Jurkat, Clone E6-1 (cell line): ENCODE measurements around the gene HADH. TPM values are rescaled to one million over a fixed set of nuclear protein-coding genes. Genes with fewer than 3 reads are reported as not detected.
A peak's percentile ranks its signal among the peaks of the same experiment; 100 is the strongest.
"Not testable (repeated sequence)": the region's sequence is repeated elsewhere in the genome, so short reads cannot be mapped to it uniquely, and the experiment has no call there.

ENCODE experiments used
- DNase-seq: peaks from one replicate; pipeline ENCODE4 v3.0.0-alpha.2; 2011; ENCODE audit warnings: low read depth, low spot score
- H3K4me3 ChIP-seq: 2 replicates; pipeline ENCODE4 v1.5.1; 2011; ENCODE audit warnings: mild to moderate bottlenecking, low read length, control low read depth, moderate library complexity
- polyA plus RNA-seq: library from polyadenylated mRNA; unstranded; fragments of >200 nt; gene quantifications from one replicate; pipeline ENCODE4 v1.2.1, GENCODE V29; 2012; ENCODE audit warnings: missing spikeins; ENCODE audit not compliant: insufficient read length, insufficient read depth

HADH gene
- 118 TPM for polyA plus RNA-seq

DNA sequence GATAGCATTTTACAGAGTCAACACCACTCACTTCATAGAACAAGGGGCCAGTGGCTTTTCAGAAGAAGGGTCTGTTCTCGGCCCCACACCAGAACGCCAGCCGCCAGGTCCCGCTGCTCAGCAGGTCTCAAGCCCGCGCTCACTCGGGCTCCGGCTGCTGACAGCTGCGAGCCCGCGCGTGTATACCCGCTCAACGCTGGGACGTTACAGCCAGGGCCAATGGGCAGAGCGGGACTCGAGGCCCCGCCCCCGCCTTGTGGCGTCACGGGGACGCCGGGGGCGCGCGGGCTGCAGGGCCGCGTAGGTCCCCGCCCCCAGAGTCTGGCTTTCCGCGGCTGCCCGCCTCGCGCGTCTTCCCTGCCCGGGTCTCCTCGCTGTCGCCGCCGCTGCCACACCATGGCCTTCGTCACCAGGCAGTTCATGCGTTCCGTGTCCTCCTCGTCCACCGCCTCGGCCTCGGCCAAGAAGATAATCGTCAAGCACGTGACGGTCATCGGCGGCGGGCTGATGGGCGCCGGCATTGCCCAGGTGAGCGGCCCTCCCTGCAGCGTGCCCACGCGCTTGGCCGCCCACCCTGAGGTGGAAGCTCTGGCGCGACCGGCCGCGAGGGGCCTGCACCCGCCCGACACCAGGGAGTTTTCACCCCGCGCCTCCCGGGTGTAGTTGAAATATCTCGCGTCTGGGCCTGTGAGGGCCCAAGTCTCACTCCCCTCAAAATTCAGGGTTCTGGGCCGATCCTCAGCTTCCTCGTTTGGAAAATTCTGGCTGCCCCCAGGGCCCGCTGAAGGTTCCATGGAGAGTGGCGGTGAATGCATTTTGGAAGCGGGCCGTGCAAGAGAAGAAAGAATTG, at the start of gene HADH:
HADH (plus strand) TSS at position 353 of the 850 bp plus-strand sequence; CDS start at position 397, 44 bp downstream.
- H3K4me3 ChIP-seq = peak within 1 kb of the TSS; percentile 88
- peak; percentile 90 for DNase-seq

DNA sequence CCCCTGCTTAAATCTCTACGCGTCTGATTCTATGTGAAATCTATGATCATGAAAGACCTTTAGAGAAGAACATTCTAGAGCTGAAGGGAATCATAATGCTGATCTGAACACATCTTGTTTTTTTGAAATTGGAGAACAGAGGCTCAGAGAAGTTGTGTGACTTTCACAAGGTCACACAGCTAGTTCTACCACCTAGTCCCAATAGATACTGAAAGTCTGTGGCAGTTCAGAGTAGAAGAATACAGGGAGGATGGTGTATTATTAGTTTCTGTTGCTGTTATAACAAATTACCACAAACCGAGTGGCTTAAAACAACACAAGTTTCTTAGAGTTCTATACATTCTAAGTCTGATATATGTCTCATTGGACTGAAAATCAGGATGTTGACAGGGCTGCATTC, 43.9 kb upstream of the HADH start:
- DNase-seq = no peak
- H3K4me3 ChIP-seq = no peak overlapping the region

DNA sequence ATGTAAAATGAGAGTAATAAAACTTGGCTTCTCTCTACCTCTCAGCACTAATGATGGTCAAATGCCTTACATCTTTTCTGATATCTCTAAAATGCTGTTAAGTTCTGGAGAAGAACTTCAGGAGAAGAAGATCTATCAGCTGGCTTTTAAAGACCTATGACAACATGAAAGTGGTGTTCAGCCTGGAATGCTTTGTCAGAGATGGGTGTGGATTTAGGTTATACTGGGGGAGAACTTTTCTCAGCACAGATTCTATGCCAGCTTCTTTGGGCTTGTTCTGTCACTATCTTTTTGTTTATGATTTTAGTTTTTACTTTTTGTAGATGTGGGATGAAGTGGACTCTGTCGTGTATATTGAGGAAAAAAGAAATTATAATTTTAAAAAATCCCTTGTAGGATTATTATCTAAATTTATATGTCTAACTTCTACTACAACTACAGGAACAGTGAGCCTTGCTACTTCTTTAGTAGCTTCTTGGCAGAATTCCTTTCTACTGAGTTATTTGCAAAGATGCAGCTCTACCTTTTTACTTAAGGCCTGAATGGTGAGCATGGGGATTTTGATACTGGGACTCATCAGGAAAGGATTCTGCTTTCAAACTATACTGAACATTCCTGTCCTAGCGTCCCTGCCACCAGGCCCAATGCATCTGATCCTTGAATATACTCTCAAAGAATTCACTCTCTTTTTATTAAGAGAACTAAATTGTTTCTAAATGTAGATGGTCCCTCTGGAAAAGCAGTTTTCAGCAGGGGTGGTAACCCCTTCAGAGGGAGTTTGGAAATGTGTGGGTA, 38.7 kb upstream of the HADH start:
- no peak for DNase-seq

DNA sequence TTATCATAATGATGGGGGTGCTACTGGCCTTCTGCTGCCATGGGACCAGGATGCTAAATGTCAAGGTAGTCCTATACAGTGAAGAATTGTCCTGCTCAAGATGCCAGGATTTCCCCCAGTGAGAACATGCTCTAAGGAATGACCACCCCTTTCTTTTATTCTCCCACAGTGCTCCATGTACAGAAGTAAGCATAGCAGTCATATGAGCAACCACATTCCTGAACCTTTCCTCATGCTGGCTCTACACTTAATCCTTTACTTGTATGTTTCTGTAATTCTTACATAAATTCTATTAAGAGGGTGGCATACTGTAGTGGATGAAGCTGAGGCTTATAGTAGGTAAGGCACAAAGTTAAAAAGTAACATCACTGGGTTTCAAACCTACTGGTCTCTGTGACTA, 38.1 kb upstream of the HADH start:
- H3K4me3 ChIP-seq = no peak overlapping the region
- DNase-seq = no peak

More for the DNA sequence above, 38.7 kb upstream of the HADH start:
- H3K4me3 ChIP-seq = no peak overlapping the region

DNA sequence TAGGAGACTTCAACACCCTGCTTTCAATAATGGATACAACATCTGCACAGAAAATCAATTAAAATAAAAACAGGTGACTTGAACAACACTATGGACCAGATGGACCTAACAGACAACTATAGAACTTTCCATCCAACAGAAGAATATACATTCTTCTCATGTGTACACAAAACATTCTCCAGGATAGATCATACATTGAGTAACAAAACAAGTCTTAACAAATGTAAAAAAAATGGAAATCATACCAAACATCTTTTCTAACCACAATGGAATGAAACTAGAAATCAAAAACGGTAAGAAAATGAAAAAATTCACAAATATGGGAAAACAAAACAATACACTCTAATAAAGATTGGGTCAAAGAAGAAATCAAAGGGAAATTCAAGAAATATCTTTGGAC, 33.7 kb upstream of the HADH start:
- DNase-seq = no peak
- no peak overlapping the region for H3K4me3 ChIP-seq

DNA sequence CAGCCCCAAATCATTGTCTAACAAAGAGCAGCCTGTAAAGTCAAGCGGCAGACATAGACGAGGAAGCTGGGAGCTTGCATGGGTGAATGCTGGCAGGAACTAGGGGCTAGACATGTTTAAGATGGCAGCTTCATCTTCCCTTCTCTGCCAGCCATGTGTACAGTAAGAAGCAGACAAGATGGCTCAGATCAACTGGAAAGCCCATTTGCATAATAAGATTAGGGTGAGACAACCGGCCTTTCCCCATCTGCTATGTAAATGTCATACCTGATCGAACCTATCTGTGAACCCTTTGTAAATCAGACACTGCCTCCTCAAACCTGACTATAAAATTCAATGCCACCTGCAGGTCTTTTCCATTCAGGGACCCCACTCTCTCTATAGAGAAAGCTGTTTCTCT, 22.8 kb upstream of the HADH start:
- no peak for DNase-seq
- H3K4me3 ChIP-seq = no peak overlapping the region

DNA sequence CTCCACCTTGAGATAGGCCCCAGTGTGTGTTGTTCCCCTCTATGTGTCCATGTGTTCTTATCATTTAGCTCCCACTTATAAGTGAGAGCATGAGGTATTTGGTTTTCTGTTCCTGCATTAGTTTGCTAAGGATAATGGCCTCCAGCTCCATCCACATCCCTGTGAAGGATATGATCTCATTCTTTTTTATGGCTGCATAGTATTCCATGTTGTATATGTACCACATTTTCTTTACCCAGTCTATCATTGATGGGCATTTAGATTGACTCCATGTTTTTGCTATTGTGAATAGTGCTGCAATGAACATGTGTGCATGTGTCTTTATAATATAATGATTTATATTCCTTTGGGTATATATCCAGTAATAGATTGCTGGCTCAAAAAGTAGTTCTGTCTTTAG, 22.2 kb upstream of the HADH start:
- H3K4me3 ChIP-seq, DNase-seq: not testable (repeated sequence)

DNA sequence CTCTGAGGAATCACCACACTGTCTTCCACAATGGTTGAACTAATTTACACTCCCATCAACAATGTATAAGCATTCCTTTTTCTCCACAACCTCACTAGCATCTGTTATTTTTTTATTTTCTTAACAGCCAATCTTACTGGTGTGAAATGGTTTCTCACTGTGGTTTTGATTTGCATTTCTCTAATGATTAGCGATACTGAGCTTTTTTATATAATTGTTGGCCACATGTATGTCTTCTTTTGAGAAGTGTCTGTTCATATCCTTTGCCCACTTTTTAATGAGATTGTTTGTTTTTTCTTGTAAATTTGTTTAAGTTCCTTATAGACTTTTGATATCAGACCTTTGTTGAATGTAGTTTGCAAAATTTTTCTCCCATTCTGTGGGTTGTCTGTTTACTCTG, 21.8 kb upstream of the HADH start:
- not testable (repeated sequence) for H3K4me3 ChIP-seq, DNase-seq

DNA sequence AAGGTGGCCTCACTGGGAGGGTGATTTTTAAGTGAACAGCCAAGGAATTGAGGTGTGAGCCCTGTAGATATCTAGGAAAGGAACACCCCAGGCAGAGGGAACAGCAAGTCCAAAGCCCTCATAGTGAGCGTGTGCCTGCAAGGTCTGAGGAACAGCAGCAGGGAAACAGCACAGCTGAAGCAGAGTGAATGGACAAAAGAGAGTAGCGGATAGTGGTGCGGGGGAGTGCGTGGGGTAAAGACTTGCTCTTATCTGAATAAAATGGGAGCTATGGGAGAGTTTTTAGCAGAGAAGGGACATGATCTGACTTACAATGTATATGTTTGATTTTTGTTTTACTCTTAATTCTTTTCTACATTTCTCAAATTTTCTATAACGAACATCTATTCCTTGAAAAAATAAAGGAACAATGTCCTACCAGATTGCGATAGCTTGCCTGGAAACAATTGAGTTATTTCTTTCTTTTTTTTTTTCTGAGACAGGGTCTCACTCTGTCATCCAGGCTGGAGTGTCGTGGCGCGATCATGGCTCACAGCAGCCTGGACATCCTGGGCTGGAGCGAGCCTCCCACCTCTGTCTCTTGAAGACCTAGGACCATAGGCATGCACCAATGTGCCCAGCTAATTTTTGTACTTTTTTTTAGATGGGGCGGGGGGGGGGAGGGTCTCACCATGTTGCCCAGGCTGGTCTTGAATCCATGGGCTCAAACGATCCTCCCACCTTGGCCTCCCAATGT, 19.5 kb upstream of the HADH start:
- DNase-seq = no peak
- no peak overlapping the region for H3K4me3 ChIP-seq

DNA sequence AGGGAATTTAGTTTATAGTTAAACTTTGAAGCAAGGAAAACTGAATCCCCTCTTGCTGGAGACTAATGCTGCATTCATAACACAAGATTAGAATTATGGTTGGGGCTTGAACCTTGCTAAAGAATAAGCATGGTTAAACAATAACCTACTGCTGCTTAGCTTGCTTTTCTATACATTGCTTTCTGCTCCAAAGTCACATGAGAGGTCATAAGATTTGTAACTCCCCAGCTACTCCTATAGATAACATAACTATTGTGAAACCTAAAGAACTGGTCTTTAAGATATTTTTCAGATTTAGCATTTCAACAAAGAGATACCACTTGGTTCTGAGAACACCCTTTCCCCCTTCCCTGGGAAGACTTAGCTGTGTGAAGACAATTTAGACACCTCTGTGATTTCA, 17.1 kb upstream of the HADH start:
- no peak for DNase-seq
- H3K4me3 ChIP-seq = no peak overlapping the region

DNA sequence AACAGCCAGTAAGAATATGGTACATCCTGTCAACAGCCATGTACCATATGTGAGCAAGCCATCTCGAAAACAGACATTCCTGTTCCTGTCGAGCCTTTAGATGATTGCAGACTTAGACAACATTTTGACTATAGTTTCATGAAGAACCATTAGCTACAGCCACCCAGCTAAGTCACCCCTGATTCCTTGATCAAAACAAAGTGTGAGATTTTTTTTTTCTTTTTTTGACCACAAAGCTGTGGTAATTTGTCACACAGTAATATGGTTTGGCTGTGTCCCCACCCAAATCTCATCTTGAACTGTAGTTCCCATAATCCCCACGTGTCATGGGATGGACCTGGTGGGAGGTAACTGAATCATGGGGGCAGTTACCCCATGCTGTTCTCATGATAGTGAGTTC, 15.2 kb upstream of the HADH start:
- no peak for DNase-seq
- H3K4me3 ChIP-seq = no peak overlapping the region

DNA sequence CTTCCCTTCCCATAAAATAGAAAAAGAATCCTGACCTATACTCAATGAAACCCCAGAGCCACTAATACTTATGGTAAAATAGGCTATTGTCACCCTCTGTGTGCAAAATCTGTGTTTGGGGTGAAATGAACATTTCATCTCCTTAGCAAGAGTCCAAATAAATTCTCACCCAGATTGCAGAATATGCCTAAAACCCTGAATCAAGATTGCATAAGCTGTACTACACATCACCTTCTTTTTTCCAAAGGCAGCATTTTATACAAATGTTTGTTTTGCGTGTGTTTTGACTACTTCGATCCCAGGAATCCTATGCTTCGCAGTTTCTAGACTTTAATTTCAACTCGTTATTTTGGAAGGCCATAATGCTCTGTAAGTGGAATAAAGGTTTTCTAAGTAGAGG, 12.2 kb upstream of the HADH start:
- DNase-seq = no peak
- H3K4me3 ChIP-seq = no peak overlapping the region

DNA sequence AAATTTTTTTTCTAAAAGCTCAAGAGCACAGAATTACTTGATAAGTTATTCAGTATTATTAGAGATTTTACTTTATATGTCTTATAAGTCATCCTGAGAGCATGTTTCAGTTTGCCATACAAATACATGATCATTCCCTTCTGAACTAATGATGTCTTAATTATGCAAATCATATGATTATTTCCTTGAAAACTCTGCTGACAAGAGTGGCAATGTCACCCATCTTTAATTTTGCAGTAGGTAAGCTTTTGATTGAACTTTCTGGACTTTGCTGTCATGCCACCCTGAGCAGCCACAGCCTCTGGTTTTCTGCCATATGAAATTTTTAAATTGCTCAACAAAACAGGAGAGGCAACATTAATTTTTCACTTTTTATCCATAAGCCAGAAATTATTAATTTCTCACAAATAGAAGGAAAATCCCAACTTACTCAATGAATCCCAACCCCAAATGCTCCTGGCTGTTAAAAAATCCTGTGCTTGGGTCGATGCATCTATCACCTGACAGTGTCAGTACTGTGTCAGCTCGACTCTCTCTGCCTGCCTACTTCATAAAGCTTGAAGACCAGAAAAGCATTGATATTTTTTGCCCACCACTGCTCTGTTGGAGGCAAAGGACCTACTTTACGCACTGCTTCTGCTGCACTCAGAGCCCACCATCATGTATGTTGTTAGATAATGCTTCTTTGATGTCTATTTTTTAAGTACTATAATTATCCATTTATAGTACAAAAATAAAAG, 11.6 kb upstream of the HADH start:
- H3K4me3 ChIP-seq = no peak overlapping the region
- DNase-seq = no peak

DNA sequence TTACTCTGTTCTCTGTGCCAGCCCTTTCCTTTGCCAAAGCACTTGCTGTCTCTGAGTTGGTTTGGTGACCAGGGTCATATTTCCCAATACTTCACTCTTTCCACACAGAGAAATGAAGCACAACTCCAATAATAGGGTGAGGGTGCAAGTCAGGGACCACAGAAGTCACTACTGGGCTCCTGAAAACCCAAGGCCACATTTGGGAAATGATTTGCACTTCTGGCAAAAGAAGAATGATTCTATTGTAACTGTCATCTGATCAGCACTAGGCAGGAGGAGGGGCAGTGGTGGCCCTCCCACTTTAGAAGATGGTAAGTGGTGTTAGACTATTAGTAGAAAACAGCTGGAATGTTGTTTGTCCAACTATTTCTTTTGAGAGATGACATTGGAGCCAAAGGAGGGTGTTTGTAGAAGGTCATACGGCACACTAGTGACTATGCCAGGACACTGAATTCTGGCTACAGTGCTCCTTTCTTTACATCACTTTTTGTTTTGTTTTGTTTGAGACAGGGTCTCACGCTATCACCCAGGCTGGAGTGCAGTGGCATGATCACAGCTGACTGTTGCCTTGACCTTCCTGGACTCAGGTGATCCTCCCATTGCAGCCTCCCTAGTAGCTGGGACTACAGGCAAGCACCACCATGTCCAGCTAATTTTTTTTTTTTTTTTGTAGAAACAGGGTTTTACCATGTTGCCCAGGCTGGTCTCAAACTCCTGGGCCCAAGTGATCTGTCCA, 10.8 kb upstream of the HADH start:
- H3K4me3 ChIP-seq = no peak overlapping the region
- no peak for DNase-seq

DNA sequence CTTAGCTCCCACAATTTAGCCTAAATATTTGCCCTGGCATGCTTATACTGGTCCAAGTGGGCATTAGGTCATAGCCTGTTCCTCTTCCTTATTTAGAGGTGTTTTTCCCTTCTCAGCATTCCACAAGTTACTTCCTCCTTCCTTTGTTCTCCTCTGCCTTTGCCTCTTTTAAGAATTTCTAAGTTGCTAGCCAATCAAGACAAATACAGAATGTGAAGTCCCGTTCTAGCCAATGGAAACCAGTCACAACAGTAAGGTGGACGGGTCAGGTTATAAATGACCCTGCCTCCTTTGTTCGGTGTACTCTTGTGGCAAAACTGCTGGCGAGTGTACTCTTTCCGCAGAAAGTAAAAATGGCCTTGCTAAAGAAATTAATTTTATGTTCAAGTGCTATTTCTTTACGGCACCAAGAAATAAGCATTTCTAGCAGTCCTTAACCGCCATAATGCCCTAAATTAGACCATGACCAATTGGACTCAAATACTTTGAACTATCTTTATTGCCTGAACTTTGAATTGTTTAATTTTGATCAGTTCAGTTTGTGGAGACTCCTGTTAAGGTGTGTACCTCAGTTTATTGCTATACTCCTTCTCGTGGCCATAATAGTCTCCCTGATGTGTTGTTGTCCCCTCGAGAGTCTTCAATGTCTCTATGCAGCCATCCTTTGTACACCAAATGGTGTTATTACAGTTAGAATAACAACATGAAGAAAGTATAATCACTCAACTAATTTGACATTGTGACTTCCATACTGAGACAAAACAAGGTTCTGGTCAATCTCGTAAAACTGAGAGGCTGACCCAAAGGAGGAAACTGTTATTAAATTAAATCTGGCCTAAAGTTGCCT, 1.6 kb upstream of the HADH start:
- DNase-seq = no peak
- no peak overlapping the region for H3K4me3 ChIP-seq

DNA sequence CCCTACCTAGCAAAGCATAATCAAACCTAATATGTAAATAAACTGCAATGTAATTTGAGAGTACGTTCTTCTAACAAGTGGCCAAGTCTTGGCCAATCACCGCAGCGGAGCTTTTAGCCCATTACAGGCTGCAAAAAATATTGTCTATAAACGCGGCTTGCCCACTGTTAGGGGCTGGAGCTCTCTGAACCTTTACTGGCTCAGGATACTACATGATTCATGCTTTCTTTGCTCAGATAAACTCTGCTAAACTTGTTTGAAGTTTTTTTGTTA, 990 bp upstream of the HADH start:
- H3K4me3 ChIP-seq = peak overlapping the region; percentile 88; the same call in 1 of the 2 replicates

DNA sequence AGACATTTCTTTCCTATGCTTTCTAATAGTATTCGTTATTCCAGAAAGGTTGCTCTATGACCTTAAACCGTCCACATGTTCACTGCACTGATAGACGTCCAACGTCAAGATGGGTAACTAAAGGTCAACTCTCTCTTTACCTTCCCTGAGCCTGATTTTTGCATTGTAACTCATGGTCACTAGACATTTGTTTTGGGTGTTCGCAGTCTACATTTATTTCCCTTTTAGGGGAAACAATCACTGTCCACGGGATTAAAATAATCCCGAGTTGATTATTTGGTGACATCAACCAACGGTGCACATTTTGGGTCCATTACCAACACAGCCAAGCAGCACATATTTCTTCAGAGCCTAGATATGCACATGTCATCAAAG, 540 bp upstream of the HADH start:
- peak overlapping the region; percentile 88 for H3K4me3 ChIP-seq
- DNase-seq = no peak

More for the DNA sequence above, 990 bp upstream of the HADH start:
- DNase-seq = no peak
